GM18870 (cell line): Measurements from ENCODE around the gene SPSB3.

Experiments used
- ATAC-seq: cut with Tn5 transposase; IDR thresholded peaks from one replicate; pipeline ENCODE4 v1.9.1; 2021; ENCODE audit warnings: moderate library complexity; ENCODE audit not compliant: unreplicated experiment

The SPSB3 gene

GRCh38 chr16:1790261-1790610 lies 7.9 kb upstream of the SPSB3 start:
- no peak for ATAC-seq

DNA sequence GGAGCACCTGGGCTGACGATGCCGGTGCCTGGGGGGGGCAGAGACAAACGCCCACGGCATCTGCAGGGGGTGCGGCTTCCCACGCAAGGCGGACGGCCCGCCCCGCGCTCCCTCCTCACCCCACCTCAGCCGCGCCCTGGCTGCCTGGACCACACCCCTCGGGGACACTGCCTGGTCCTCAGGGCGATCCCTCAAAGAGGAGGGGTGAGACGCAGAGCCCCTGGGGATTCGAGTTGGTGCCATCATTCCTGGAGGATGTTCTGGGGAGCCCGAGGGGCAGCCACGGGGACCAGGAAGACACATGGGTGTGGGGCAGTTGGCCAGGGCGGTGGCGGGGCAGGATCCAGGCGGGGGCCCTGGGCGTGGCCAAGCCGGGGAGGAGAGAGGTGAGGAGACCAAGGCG lies 7.3 kb upstream of the SPSB3 start:
- no peak for ATAC-seq

GRCh38 chr16:1788708-1789100 lies 6.3 kb upstream of the SPSB3 start:
- ATAC-seq, result no peak

DNA sequence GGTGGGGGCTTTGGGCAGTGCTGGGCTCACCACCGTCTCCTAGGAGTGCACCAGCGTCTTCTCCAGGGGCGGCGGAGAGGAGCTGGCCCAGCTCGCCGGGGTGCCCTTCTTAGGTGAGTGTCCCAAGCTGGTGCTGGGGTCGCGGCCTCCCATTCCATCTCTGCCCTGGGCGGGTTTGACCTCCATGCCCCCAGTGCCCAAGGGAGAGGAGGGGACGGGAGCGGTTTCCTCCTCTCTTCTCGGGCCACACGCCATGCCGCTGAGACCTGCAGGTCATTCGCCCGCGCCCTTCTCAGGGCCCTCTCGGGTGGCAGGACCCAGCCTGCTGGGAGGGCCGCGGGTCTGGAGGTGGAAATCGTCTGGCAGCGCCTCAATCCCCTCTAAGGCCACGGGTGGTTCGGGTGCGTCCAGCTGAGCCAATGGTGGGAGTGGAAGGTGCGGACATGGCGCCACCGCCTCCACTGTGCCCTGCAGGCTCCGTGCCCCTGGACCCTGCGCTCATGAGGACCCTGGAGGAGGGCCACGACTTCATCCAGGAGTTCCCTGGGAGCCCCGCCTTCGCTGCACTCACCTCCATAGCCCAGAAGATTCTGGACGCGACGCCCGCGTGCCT lies 5.8 kb upstream of the SPSB3 start:
- ATAC-seq, result no peak

- ATAC-seq, result no peak
These were observed 5.1 kb upstream of the SPSB3 start for GRCh38 chr16:1787322-1788094.

- no peak for ATAC-seq
These were observed 4.6 kb upstream of the SPSB3 start for GRCh38 chr16:1787056-1787321.

- no peak for ATAC-seq
These were observed 4.1 kb upstream of the SPSB3 start for GRCh38 chr16:1786242-1787055.

GRCh38 chr16:1785846-1786170 lies 3.4 kb upstream of the SPSB3 start:
- no peak for ATAC-seq

GRCh38 chr16:1784977-1785845 lies 2.8 kb upstream of the SPSB3 start:
- no peak for ATAC-seq

DNA sequence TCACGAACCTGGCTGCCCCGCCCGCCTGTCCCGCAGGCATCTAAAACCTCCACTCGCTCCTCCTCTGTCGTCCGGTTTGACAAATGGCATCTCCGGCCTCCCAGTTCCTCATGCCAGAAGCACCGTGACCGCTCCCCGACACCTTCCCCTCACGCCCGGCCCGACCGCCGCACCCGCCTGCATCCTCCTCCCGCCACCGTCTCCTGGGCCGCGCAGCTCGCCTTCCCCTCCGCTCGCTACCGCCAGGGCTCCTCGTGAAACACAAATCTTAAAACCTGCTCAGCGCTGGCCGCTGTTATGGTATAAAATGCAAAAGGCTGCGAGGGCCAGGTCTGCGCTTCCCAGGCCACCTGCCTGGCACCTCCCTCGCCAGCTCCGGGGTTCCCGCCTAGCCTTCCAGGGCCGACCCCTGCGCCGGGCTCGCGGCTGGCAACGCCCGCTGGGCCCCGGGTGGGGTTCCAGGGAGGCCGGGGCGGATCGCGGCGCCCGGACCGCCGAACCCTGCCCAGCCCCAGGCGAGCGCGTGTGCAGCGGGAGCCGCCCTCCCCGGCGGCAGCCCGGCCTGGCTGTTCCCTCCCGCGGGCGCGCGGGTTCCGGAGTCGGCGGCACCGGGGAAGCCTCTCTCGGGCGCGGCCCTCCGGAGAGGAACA lies 488 bp downstream of the SPSB3 start:
- no peak for ATAC-seq

GRCh38 chr16:1781254-1781653 lies 1.1 kb downstream of the SPSB3 start:
- ATAC-seq, result no peak

- ATAC-seq, result no peak
These were observed 1.7 kb downstream of the SPSB3 start for GRCh38 chr16:1780677-1781072.

DNA sequence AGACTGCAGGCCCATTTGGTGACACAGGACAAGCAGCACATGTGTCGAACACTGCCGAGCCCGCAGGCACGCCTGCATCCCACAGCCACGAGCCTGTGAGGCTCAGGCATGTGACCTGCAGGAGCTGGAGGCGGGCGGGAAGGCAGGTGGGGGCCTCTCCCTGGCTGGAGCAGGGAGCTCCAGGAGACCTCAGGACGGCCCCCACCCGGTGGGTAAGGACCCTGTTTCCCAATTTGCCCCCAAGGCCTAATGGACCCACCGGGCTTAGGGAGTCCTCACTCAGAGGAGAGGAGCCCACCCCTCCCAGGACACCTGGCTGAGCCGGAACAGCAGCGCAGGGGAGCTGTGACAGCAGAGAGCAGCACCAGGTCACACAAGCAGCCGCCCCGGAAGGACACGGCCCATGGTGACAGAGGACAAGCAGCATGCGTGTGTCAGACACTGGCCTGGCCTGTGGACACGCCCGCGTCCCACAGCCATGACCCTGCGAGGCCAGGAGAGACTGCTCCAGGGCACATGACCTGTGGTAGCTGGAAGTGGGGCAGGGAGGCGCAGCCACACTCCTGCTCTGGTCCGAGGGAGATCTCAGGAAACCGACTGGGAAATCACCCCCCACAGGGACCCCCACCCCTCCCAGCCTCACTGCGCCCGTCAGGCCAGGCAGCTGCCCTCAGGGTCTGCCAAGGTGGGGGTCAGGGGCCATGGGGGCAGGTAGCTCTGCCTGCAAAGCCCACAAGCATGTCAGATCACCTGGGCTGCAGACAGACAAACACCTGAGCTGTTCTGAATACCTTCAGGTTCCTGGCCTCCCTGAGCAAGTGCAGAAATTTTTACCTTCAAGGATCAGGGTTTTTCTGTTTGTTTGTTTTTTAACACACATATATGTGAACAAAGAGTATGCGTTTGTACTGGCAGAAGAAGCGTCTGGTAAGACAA lies 2.4 kb downstream of the SPSB3 start:
- ATAC-seq, result no peak

GRCh38 chr16:1779234-1779701 lies 3.1 kb downstream of the SPSB3 start:
- no peak for ATAC-seq

GRCh38 chr16:1778200-1779179 lies 3.9 kb downstream of the SPSB3 start:
- ATAC-seq, result no peak

GRCh38 chr16:1777375-1778199 lies 4.8 kb downstream of the SPSB3 start:
- no peak for ATAC-seq

DNA sequence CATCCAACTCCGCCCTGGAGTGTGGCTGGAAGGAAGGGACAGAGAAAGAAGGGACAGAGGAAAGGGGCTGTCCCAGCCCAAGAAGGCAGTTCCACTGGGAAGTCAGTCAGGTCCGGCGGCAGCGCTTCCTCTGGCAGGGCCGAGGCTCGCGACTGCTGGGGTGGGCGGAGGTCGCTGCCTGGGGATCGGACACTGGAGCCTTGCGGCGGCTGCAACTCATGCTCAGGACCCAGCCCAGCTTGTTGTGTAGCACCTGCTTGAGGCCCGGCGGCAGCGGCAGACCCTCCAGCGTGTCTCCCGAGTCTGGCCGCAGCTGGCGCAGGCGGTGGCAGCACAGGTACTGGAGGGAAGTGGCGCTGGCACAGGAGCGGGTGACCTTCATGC lies 5.4 kb downstream of the SPSB3 start:
- no peak for ATAC-seq

DNA sequence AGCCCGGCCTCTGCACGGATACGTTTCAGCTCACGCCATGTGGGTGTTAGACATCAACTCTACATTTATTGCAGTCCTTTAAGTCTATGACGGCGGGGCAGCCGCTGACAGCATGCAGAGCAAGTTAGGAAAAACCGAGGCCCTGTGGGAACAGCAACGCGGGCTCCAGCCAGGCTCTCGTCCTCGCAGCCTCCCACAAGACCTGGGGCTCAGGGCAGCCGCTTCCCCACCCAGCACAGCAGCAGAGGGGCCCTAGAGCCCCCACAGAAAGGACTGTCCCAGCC lies 5.8 kb downstream of the SPSB3 start:
- ATAC-seq, result no peak
